ENCODE data around the gene ADD1.

GRCh38 chr4:2874861-2875260, 31.2 kb downstream of the ADD1 start:
- TF ChIP-seq CTCF (IDR thresholded peaks at IDR 0.05) (no peak), ZFX (IDR thresholded peaks at IDR 0.05; ENCODE audit: borderline replicate concordance) (no peak)
